ENCODE data around the gene MTFR1L.

GRCh38 chr1:25796811-25797458, 22.8 kb upstream of the MTFR1L start:
- peak; percentile 57 for TF ChIP-seq CTCF (IDR thresholded peaks at IDR 0.05; ENCODE audit: poor library complexity, severe bottlenecking)
- no peak for TF ChIP-seq TAF1 (IDR thresholded peaks at IDR 0.05; ENCODE audit: low read depth)
- no peak for TF ChIP-seq EP300 (conservative IDR thresholded peaks at IDR 0.05; ENCODE audit: poor library complexity, severe bottlenecking)

Measured in neural cell (in vitro differentiated cells).